IPS-18c (cell line): Measurements from ENCODE around the gene RAB34.

Source experiments
- H3K4me3 ChIP-seq: 2 replicates; pipeline ENCODE4 v1.7.0; 2013; ENCODE audit warnings: low read depth, mild to moderate bottlenecking, low read length, moderate library complexity; ENCODE audit not compliant: insufficient read depth
- H3K9me3 ChIP-seq: one replicate; pipeline ENCODE4 v1.6.1; 2013; ENCODE audit warnings: mild to moderate bottlenecking, low read length, moderate library complexity; ENCODE audit not compliant: control insufficient read depth, insufficient read depth

Gene RAB34

GRCh38 chr17:28747801-28748750 is 30.4 kb upstream of the RAB34 start:
- Histone ChIP-seq H3K4me3 (no peak overlapping the region), H3K9me3 (no peaks in the 10 kb centered on the region)

- peak overlapping the region; percentile 74 for H3K4me3 ChIP-seq
- no peaks in the 10 kb centered on the region for H3K9me3 ChIP-seq
Measured at GRCh38 chr17:28747051-28747691, 29.5 kb upstream of the RAB34 start.

GRCh38 chr17:28746611-28747050 is 29.0 kb upstream of the RAB34 start:
- Histone ChIP-seq H3K4me3 (peak overlapping the region; percentile 74), H3K9me3 (no peaks in the 10 kb centered on the region)

DNA sequence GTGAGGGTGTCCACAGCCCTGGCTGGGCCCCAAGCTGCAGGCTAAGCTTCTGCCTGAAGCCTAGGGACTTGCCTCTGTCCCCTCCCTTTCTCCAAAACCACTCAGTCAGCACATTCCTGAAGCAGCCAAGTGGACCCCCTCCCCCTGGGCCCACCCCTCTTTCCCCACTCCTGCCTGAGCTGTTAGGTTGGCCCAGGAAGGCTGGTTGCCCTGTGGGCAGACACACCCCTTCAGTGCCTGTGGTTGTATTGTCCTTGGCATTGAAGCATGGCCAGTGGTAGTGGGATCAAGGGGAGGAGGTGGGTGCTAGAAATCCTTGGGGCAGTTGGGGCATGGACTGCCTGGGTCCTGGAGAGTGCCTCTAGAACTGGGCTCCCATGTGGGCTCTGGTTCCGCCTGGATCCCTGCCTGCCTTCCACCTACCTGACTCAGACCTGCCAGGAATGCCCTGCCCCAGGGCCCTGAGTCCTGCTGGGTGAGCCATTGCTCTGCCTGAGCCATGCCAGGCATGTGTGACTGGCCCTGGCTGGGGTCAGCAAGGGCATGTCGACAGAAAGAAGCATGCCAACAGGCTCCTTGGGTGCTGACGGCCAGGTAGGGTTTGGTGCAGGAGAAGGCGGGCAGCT is 28.2 kb upstream of the RAB34 start:
- peak overlapping the region; percentile 74 for H3K4me3 ChIP-seq
- H3K9me3 ChIP-seq: no peaks in the 10 kb centered on the region

- H3K9me3 ChIP-seq: no peaks in the 10 kb centered on the region
Measured at GRCh38 chr17:28744972-28745785, 27.5 kb upstream of the RAB34 start.

GRCh38 chr17:28744104-28744971 is 26.7 kb upstream of the RAB34 start:
- Histone ChIP-seq H3K4me3 (peak overlapping the region; percentile 74), H3K9me3 (no peaks in the 10 kb centered on the region)

More at GRCh38 chr17:28744972-28745785, 27.5 kb upstream of the RAB34 start:
- H3K4me3 ChIP-seq: peak overlapping the region; percentile 74

DNA sequence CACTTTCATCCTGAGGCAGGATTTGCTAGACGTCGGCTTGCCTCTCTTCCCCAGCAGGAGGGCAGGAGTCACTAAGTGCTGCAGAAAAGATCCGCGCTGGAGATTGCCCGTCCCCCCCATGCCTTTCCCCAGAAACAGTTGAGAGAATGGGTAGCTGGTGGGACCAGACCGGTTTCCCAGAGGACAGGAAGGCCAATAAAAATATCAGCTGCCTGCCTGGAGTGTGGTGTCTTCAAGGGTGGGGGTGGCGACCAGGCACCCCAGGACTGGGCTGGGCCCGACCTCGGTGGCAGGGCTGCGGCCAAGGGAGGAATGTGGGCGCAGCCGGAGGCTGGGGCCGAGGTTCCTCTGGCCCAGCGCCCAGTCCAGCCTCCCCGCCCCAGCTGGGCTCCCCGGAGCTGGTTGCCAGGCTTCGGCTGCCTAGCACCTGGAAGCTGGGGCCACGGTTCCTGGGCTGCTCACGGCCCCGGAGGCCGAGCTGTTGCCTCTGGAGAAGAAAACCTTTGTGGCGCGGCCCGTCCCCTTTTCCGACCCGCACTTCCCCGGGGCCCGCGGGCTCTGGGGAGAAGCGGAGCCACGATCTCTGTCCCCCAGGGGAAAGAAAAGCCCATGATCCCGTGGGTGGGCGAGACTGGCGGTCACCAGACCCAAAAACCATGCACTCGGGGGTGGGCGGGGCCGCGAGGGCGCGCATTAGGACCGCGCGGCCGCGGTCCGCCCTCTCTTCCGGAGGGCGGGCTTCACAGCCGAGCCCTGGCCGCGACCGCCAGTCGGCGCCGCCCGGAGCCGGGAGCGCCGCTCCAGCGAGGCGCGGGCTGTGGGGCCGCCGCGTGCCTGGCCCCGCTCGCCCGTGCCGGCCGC is 25.8 kb upstream of the RAB34 start, which contains the start of gene TRAF4:
Gene TRAF4 (plus strand): TSS at position 769 of the 861 bp plus-strand sequence. CDS start 102 bp downstream, outside the sequence.
- Histone ChIP-seq H3K9me3 (no peaks in the 10 kb centered on the region), H3K4me3 (peak within 1 kb of the TSS; percentile 84)

GRCh38 chr17:28741358-28742349 is 24.0 kb upstream of the RAB34 start:
- Histone ChIP-seq H3K9me3 (no peaks in the 10 kb centered on the region), H3K4me3 (no peak overlapping the region)

DNA sequence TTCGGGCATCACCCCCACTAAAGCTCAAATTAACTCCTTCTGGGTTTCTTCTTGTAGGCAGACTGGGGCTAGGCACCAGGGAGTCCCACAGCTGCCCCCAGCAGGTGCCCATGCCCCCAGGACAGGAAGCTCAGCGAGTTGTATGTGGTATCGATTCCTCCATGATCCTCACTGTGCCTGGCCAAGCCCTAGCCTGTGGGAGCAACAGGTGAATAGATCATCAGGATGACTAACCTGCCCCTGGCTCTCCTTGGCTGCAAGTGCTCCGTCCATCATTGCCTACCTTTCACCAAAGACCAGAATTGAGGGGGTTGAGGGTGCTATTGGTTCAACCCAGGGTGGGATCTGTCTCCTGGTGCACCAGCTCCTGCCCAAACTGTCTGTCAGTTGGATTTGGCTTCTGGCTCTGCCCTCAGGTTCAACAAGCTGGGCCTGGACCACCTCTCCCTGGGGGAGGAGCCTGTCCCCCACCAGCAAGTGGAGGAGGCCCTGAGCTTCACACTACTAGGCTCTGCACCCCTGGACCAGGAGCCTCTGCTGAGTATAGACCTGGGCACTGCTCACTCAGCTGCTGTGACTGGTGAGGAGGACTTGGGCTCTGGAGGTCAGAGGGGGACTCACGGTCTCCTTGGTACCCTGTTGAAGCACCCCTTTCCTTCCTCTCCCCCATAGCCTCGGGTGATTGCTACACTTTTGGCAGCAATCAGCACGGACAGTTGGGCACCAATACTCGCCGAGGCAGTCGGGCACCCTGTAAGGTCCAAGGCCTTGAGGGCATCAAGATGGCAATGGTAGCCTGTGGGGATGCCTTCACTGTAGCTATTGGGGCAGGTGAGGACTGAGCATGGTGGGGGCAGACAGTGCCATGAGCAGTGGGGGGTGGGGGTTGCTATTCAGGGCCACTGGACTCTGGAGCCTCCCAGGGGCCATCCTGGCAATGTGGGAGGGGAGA is 23.0 kb upstream of the RAB34 start:
- Histone ChIP-seq H3K4me3 (no peak overlapping the region), H3K9me3 (no peaks in the 10 kb centered on the region)

GRCh38 chr17:28738680-28739384 is 21.2 kb upstream of the RAB34 start:
- Histone ChIP-seq H3K9me3 (no peaks in the 10 kb centered on the region), H3K4me3 (no peak overlapping the region)

DNA sequence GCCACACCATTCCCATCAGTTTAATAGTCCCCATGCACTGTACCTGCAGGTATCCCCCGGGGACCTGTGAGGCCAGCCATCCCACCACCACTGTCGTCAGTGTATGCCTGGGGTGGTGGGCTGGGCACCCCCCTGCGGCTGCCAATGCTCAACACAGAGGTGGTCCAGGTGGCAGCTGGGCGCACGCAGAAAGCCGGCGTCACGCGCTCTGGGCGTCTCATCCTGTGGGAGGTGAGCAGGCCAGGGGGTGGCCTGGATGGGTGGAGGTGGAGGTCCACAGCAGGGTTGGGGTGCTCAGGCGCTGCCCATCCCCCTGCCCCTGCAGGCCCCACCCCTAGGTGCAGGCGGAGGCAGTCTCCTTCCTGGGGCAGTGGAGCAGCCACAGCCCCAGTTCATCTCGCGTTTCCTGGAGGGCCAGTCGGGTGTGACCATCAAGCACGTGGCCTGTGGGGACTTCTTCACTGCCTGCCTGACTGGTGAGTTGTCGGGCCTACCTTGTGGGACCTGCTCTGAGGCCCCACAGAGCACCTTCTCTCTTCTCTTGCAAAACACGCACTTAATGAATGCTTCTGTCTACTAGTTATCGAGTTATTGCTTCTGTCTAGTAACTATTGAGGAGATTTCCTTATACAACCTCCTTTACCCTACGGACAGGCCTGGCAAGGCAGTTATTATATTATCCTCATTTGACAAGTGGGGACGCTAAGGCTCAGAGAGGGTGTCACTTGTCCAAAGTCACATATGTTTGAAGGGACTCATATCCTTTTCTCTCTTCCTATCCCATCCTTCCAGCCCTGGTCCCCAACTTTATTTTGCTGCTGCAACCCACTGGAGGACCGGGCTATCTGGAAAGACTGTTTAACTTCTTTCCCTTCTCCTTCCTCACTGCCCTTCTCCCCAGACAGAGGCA is 20.4 kb upstream of the RAB34 start:
- H3K9me3 ChIP-seq: no peaks in the 10 kb centered on the region
- no peak overlapping the region for H3K4me3 ChIP-seq

DNA sequence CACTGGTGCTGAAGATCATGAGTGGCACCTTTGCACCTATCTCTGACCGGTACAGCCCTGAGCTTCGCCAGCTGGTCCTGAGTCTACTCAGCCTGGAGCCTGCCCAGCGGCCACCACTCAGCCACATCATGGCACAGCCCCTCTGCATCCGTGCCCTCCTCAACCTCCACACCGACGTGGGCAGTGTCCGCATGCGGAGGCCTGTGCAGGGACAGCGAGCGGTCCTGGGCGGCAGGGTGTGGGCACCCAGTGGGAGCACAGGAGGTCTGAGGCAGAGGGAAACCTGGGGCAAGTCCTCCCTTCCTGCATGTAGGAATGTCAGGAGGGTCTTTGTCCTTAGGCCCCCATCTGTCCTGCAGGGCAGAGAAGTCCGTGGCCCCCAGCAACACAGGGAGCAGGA is 19.6 kb upstream of the RAB34 start:
- H3K4me3 ChIP-seq: no peak overlapping the region; the same call in 1 of the 2 replicates
- H3K9me3 ChIP-seq: no peaks in the 10 kb centered on the region
